PC-9 (cell line): ENCODE results near the gene TSPOAP1. TPM values are rescaled to one million over a fixed set of nuclear protein-coding genes. Genes with fewer than 3 reads are reported as not detected.

ENCODE experiments used
- BruUV-seq: library from RNA; stranded (reverse); fragments of 400-500 nt; replicated peaks from 2 replicates; lab custom pipeline; 2021; lab: Mats Ljungman, UMichigan
- CTCF ChIA-PET: fragments of 300-600 bp; sonication (Branson Sonifier 250); formaldehyde crosslinking; loops from one replicate; lab custom pipeline; 2022; ENCODE audit warnings: antibody characterized with exemption; lab: Charles Lee
- POLR2A ChIA-PET: fragments of 300-600 bp; sonication (Branson Sonifier 250); formaldehyde crosslinking; loops from one replicate; lab custom pipeline; 2022; ENCODE audit warnings: antibody characterized with exemption; ENCODE audit not compliant: unreplicated experiment; lab: Charles Lee
- DNase-seq, 2 experiments: peaks; one replicate each; pipeline versions ENCODE4 v3.0.0 to v3.0.0-alpha.2; 2015 to 2022; ENCODE audit warnings: mixed read lengths in 1 of 2
- H2AFZ ChIP-seq: fragments of 200-600 bp; sonication (generic); 2 replicates; pipeline ENCODE4 v1.8.1; 2017; ENCODE audit warnings: antibody characterized with exemption
- H3F3A ChIP-seq: fragments of 200-600 bp; sonication (generic); 2 replicates; pipeline ENCODE4 v1.8.1; 2017; ENCODE audit warnings: antibody characterized with exemption, mild to moderate bottlenecking, low read depth; ENCODE audit not compliant: insufficient read depth
- H3K27ac ChIP-seq: fragments of 200-600 bp; sonication (generic); 2 replicates; pipeline ENCODE4 v1.6.1; 2016; ENCODE audit warnings: mixed run types
- H3K27me3 ChIP-seq: fragments of 200-600 bp; sonication (generic); 2 replicates; pipeline ENCODE4 v1.6.1; 2016; ENCODE audit warnings: low read depth, mixed run types; ENCODE audit not compliant: insufficient read depth
- H3K36me3 ChIP-seq: fragments of 200-600 bp; sonication (generic); 2 replicates; pipeline ENCODE4 v1.6.1; 2016; ENCODE audit warnings: low read depth, mixed run types
- H3K4me1 ChIP-seq: fragments of 200-600 bp; sonication (generic); replicated peaks from 2 replicates; pipeline ENCODE4 v1.6.1; 2016; ENCODE audit warnings: mixed run types; ENCODE audit not compliant: insufficient read depth
- H3K4me2 ChIP-seq: fragments of 200-600 bp; sonication (generic); 2 replicates; pipeline ENCODE4 v1.6.1; 2017; ENCODE audit warnings: mixed run types
- H3K4me3 ChIP-seq: fragments of 200-600 bp; sonication (generic); 2 replicates; pipeline ENCODE4 v1.6.1; 2016; ENCODE audit warnings: mixed run types
- H3K79me2 ChIP-seq: fragments of 200-600 bp; sonication (generic); 2 replicates; pipeline ENCODE4 v1.6.1; 2017; ENCODE audit warnings: low read depth, mixed run types
- H3K9me2 ChIP-seq: fragments of 200-600 bp; sonication (generic); 2 replicates; pipeline ENCODE4 v1.8.1; 2017; ENCODE audit warnings: mild to moderate bottlenecking; ENCODE audit not compliant: insufficient read depth
- H3K9me3 ChIP-seq: fragments of 200-600 bp; sonication (generic); 2 replicates; pipeline ENCODE4 v1.8.1; 2016; ENCODE audit warnings: low read depth; ENCODE audit not compliant: insufficient read depth
- H4K20me1 ChIP-seq: fragments of 200-600 bp; sonication (generic); 2 replicates; pipeline ENCODE4 v1.8.1; 2017; ENCODE audit not compliant: insufficient read depth
- EZH2 ChIP-seq: fragments of 200-600 bp; sonication (generic); IDR thresholded peaks from 2 replicates; pipeline ENCODE4 v1.8.0; 2017; ENCODE audit warnings: antibody characterized with exemption, low read depth
- intact Hi-C: fragments of 100-400 bp; cut with micrococcal nuclease; formaldehyde crosslinking; loops from one replicate; pipeline ENCODE4 v1.10.0; 2022; ENCODE audit not compliant: unreplicated experiment
- total RNA-seq: library from RNA; stranded (reverse); gene quantifications from 2 replicates; pipeline ENCODE4 v1.2.3, GENCODE V29; 2021
- TF ChIP-seq, protein P1 (sequence below): fragments of 200-600 bp; sonication (generic); conservative IDR thresholded peaks from 2 replicates; pipeline ENCODE4 v1.6.1; 2017; ENCODE audit warnings: mixed run types, antibody characterized with exemption, mild to moderate bottlenecking, moderate library complexity

The TSPOAP1 gene
- total RNA-seq, 1 experiment from 2014 or later, result 0.15 TPM

DNA sequence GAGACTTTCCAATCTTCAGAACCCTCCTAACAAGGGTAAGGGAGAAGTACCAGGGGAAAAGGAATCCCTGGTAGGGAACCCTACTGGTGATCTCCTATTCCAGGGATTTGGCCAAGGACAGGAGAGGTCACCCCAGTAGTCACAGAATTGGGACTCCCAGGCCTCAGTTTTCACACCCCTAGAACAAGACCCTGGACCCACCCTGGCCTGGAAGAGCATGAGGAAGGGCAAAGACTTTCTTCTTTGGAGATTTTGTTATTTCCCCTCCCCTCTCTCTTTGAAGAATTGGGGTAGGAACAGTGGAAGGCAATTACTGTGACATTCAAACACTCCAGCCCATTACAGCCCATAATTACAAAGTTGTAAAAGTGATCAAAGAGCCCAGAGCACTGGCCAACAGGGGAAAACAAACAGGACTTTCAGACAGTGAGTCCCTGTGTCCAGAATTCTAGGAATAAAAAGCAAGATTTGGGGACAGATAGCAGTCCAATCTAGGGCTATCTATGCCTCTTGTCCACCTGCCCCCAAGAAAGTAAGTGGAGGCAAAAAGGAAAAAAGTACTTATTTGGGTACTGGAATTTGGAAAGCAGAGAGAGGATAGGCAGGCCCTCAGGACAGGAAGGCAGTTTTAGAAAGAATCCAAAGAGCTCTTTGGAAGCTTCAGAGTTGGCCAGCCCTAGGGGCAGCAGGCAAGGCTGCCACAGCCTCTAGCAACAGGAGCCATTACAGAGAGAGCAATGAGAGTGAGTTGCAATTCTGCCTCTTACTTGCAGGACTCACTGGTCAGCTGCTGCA is 36.8 kb upstream of the TSPOAP1 start:
- no peaks in the 10 kb centered on the region for H3K9me3 ChIP-seq
- peaks cover 12% of the 10 kb centered on the region; the same call in 1 of the 2 replicates for H3K27me3 ChIP-seq
- no peak overlapping the region for H3K27ac ChIP-seq
- no peaks in the 10 kb centered on the region for H4K20me1 ChIP-seq
- H3K4me2 ChIP-seq, result no peak overlapping the region
- intact Hi-C loops, result no loop called here
- H3K9me2 ChIP-seq, result no peaks in the 10 kb centered on the region
- no peak for TF ChIP-seq EZH2
- TF ChIP-seq, protein P1, sequence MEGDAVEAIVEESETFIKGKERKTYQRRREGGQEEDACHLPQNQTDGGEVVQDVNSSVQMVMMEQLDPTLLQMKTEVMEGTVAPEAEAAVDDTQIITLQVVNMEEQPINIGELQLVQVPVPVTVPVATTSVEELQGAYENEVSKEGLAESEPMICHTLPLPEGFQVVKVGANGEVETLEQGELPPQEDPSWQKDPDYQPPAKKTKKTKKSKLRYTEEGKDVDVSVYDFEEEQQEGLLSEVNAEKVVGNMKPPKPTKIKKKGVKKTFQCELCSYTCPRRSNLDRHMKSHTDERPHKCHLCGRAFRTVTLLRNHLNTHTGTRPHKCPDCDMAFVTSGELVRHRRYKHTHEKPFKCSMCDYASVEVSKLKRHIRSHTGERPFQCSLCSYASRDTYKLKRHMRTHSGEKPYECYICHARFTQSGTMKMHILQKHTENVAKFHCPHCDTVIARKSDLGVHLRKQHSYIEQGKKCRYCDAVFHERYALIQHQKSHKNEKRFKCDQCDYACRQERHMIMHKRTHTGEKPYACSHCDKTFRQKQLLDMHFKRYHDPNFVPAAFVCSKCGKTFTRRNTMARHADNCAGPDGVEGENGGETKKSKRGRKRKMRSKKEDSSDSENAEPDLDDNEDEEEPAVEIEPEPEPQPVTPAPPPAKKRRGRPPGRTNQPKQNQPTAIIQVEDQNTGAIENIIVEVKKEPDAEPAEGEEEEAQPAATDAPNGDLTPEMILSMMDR, result no peak
- BruUV-seq, result no TSS peak
- H3K36me3 ChIP-seq, result no peaks in the 10 kb centered on the region
- ChIA-PET CTCF (no interaction called here), POLR2A (no interaction called here)
- DNase-seq, result no peak
- H3F3A ChIP-seq, result no peaks in the 10 kb centered on the region
- H3K79me2 ChIP-seq, result no peaks in the 10 kb centered on the region
- H2AFZ ChIP-seq, result no peak overlapping the region
- H3K4me3 ChIP-seq, result no peak overlapping the region
- no peaks in the 10 kb centered on the region for H3K4me1 ChIP-seq

DNA sequence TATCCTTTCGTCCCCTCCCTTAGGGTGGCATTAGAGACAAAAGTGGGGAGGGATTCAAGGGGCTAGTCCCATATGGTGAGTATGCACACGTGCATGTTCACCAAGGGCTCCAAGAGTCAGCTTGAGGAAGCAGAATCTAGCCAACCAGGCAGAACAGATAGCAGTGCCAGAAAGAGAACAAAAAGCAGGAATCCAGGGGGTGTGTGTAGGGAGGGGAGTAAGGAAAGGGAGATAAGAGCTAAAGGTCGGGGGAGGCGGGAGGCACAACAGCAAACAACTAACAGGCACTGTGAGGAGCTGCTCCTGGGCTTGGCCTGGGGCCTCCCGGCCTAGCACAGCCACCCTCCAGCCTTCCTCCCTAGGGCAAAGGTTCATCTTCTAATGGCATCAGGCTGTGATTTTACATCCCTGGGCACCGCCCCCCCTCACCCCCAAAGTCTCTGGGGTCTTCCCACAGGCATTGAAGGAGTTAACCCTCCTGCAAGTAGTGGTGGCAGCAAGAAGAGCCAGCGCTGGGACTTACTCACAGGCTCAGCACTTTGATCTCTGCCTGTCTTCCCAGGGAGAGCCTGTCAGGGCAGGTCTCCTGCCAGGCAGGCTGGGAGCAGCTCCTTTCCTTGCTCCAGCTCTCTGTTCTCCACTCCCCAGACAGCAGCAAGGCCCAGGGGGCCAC is 35.8 kb upstream of the TSPOAP1 start:
- intact Hi-C loops, result no loop called here
- ChIA-PET POLR2A (no interaction called here), CTCF (no interaction called here)
- Histone ChIP-seq H3K9me3 (no peaks in the 10 kb centered on the region), H3K4me1 (no peaks in the 10 kb centered on the region), H3K9me2 (no peaks in the 10 kb centered on the region), H2AFZ (no peak overlapping the region), H3F3A (no peaks in the 10 kb centered on the region), H4K20me1 (no peaks in the 10 kb centered on the region), H3K4me3 (no peak overlapping the region), H3K36me3 (no peaks in the 10 kb centered on the region), H3K79me2 (no peaks in the 10 kb centered on the region), H3K27ac (no peak overlapping the region), H3K4me2 (no peak overlapping the region), H3K27me3 (peaks cover 12% of the 10 kb centered on the region; the same call in 1 of the 2 replicates)
- no TSS peak for BruUV-seq
- no peak for DNase-seq
- TF ChIP-seq, protein P1, result no peak
- no peak for TF ChIP-seq EZH2

DNA sequence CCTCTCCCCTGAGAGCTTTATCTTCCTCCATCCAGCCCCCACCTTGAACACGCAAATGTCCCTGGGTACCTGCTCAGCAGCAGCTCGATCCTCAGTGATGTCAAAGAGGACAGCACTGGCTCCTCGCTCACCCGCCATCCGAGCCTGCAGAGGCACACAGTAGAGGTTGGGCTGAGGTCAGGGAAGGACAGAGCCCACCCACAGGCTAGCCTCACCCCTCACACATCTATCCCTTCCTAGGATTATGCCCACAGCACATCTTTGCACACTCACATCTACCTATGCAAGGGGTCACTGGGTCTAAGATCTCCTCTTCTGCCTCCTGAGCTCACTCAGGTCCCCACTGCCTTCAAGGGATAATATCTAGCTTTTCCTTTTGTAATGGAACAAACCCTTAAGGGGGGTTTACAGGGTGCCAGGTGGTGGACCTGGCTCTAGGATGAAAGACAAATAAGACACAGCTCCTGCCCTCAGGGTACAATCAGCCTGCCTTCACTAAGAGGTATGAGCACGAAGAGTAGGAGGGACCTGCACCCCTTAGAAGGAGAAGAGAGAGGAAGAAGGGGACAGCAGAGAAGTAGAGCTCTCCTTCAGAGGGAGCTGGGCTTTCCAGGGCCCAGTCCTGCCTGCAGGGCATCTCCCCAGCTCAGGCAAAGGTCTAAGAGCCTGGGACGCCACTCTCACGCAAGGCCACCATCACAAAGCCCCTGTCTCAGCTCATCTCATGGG is 35.0 kb upstream of the TSPOAP1 start:
- Histone ChIP-seq H3K9me2 (no peaks in the 10 kb centered on the region), H3K36me3 (no peaks in the 10 kb centered on the region), H3K9me3 (no peaks in the 10 kb centered on the region), H3K27me3 (peaks cover 12% of the 10 kb centered on the region; the same call in 1 of the 2 replicates), H3K4me2 (no peak overlapping the region), H3K27ac (no peak overlapping the region), H2AFZ (no peak overlapping the region), H3K4me3 (no peak overlapping the region), H3K4me1 (no peaks in the 10 kb centered on the region), H4K20me1 (no peaks in the 10 kb centered on the region), H3F3A (no peaks in the 10 kb centered on the region), H3K79me2 (no peaks in the 10 kb centered on the region)
- CTCF ChIA-PET, result no interaction called here
- intact Hi-C loops, result no loop called here
- DNase-seq, result no peak
- BruUV-seq, result no TSS peak
- POLR2A ChIA-PET, result no interaction called here
- TF ChIP-seq, protein P1, result no peak
- TF ChIP-seq EZH2, result no peak
